MCF 10A (cell line): ENCODE measurements around the gene PGAP6. TPM values are rescaled to one million over a fixed set of nuclear protein-coding genes. Genes with fewer than 3 reads are reported as not detected.

Experiments used
- BruUV-seq: library from RNA; stranded (reverse); fragments of 400-500 nt; replicated peaks from 2 replicates; lab custom pipeline; 2021; lab: Mats Ljungman, UMichigan
- CTCF ChIA-PET: fragments of 300-600 bp; sonication (Branson Sonifier 250); formaldehyde crosslinking; extraction: SDS; loops from one replicate; lab custom pipeline; 2021; ENCODE audit warnings: antibody characterized with exemption, inconsistent platforms; lab: Yijun Ruan, JAX
- POLR2A ChIA-PET: fragments of 300-600, 350-650 bp; sonication (Branson Sonifier 250); formaldehyde crosslinking; extraction: SDS; loops from one replicate; lab custom pipeline; 2020; ENCODE audit warnings: antibody characterized with exemption, inconsistent platforms; lab: Yijun Ruan, JAX
- DNase-seq: peaks from one replicate; pipeline ENCODE4 v3.0.0-alpha.2; 2018; ENCODE audit not compliant: unreplicated experiment
- H3K27ac Mint-ChIP-seq: one replicate; pipeline ENCODE4 v1.8.0; 2022; ENCODE audit warnings: mild to moderate bottlenecking, low read depth, mixed read lengths; ENCODE audit not compliant: unreplicated experiment
- H3K27me3 Mint-ChIP-seq: one replicate; pipeline ENCODE4 v1.8.0; 2022; ENCODE audit warnings: mixed read lengths; ENCODE audit not compliant: insufficient read depth, unreplicated experiment
- H3K36me3 Mint-ChIP-seq: one replicate; pipeline ENCODE4 v1.8.0; 2022; ENCODE audit warnings: mild to moderate bottlenecking, moderate library complexity, mixed read lengths; ENCODE audit not compliant: insufficient read depth, unreplicated experiment
- H3K4me1 Mint-ChIP-seq: one replicate; pipeline ENCODE4 v1.8.0; 2022; ENCODE audit warnings: mixed read lengths; ENCODE audit not compliant: insufficient read depth, unreplicated experiment
- H3K4me3 Mint-ChIP-seq: one replicate; pipeline ENCODE4 v1.8.0; 2022; ENCODE audit warnings: mild to moderate bottlenecking, moderate library complexity, mixed read lengths; ENCODE audit not compliant: unreplicated experiment
- H3K9me3 Mint-ChIP-seq: one replicate; pipeline ENCODE4 v1.8.0; 2022; ENCODE audit warnings: mixed read lengths; ENCODE audit not compliant: unreplicated experiment
- intact Hi-C: fragments of 100-400 bp; cut with micrococcal nuclease; formaldehyde crosslinking; loops from 2 replicates; pipeline ENCODE4 v1.14.1; 2022
- total RNA-seq: library from RNA; stranded (reverse); gene quantifications from 2 replicates; pipeline ENCODE4 v1.2.3, GENCODE V29; 2022
- TF ChIP-seq, protein P1 (sequence below): fragments of 200-600 bp; IDR thresholded peaks from one replicate; pipeline ENCODE4 v1.8.0; 2022; ENCODE audit warnings: antibody characterized with exemption, mild to moderate bottlenecking; ENCODE audit not compliant: unreplicated experiment

Gene PGAP6
- total RNA-seq, 1 experiment from 2014 or later: 18.3 TPM

GRCh38 chr16:405548-406506, 24.0 kb upstream of the PGAP6 start:
- no peak for DNase-seq
- no peaks in the 10 kb centered on the region for H3K27me3 Mint-ChIP-seq
- no peak overlapping the region for H3K27ac Mint-ChIP-seq
- no peaks in the 10 kb centered on the region for H3K9me3 Mint-ChIP-seq
- CTCF ChIA-PET: interaction anchor here (0.6 to 0.7 kb wide), 2 partner anchors 18 to 361 kb away, joined by 3 to 5 read pairs; no protein-coding TSS in a partner anchor
- POLR2A ChIA-PET: interaction anchor here (0.8 to 1.1 kb wide), 2 partner anchors 18 to 23 kb away, joined by 3 read pairs; no protein-coding TSS in a partner anchor
- no peaks in the 10 kb centered on the region for H3K4me1 Mint-ChIP-seq
- no peak overlapping the region for H3K4me3 Mint-ChIP-seq
- TF ChIP-seq, protein P1, sequence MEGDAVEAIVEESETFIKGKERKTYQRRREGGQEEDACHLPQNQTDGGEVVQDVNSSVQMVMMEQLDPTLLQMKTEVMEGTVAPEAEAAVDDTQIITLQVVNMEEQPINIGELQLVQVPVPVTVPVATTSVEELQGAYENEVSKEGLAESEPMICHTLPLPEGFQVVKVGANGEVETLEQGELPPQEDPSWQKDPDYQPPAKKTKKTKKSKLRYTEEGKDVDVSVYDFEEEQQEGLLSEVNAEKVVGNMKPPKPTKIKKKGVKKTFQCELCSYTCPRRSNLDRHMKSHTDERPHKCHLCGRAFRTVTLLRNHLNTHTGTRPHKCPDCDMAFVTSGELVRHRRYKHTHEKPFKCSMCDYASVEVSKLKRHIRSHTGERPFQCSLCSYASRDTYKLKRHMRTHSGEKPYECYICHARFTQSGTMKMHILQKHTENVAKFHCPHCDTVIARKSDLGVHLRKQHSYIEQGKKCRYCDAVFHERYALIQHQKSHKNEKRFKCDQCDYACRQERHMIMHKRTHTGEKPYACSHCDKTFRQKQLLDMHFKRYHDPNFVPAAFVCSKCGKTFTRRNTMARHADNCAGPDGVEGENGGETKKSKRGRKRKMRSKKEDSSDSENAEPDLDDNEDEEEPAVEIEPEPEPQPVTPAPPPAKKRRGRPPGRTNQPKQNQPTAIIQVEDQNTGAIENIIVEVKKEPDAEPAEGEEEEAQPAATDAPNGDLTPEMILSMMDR: no peak
- intact Hi-C loops: no loop called here
- H3K36me3 Mint-ChIP-seq: peaks cover 26% of the 10 kb centered on the region
- BruUV-seq: no TSS peak

DNA sequence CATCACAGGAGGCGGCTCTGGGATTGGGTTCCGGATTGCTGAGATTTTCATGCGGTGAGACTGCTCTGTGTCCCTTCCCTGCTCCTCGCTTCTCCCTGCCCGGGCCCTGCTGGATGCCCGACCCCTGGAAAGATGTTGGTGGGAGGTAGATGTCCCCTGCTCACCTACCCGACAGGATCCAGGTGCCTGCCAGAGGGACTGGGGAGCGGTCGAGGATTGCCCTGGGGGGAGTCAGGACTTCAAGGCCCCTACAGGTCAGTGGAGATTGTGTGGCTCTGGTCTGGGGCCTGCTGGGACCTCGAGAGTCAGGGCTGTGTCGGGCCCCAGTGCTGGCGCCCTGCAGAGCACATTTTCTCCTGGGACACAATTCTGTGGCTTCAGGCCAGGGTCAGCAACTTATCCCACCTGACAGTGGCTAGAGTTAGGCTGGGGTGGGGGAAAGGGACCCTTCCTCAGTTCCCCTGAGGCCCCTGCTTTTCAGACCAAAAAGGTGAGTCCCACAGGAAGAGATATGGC, 23.3 kb upstream of the PGAP6 start:
- Mint-ChIP-seq H3K4me3 (no peak overlapping the region), H3K9me3 (no peaks in the 10 kb centered on the region), H3K27ac (no peak overlapping the region), H3K4me1 (peaks cover 7% of the 10 kb centered on the region), H3K27me3 (no peaks in the 10 kb centered on the region), H3K36me3 (peaks cover 29% of the 10 kb centered on the region)
- TF ChIP-seq, protein P1: no peak
- DNase-seq: no peak
- intact Hi-C loops: no loop called here
- ChIA-PET POLR2A (interaction anchor here (1.1 kb wide), 1 partner anchor 19 kb away, joined by 3 read pairs; no protein-coding TSS in a partner anchor), CTCF (interaction anchor here (0.7 kb wide), 1 partner anchor 360 kb away, joined by 3 read pairs; no protein-coding TSS in a partner anchor)
- no TSS peak for BruUV-seq

DNA sequence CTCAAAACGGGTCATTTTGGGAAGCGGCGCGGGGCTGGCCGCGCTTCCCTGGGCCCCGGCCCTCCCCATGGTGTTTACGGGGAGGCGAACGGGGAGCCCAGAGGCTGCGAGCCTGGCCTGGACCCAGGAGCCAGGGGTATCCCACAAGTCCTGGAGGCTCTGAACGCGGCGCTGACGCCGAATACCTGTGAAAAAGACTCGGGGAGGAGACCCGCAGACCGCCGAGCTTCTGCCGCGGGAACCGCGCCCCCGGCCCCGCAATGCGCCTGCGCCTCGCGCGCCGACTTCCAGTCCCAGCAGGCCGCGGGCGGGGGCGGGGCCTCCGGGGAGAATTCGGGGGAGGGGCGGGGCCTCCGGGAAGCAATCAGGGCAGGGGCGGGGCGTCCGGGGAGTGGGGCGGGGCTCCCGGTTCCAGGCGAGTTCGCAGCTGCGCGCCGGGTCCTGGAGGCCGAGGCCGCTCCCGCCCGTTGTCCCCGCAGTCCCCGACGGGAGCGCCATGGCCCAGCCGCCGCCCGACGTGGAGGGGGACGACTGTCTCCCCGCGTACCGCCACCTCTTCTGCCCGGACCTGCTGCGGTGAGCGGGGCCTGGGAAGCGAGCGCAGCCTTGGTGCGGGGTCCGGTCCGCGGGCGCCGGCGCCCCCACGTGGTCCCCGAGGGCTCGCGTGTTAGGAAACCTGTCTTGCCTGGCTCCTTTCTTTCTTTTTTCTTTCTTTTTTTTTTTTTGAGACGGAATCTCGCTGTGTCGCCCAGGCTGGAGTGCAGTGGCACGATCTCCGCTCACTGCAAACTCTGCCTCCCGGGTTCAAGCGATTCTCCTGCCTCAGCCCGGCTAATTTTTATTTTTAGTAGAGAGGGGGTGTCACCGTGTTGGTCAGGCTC, 19.9 kb upstream of the PGAP6 start, which contains the start of gene DECR2:
TSS of gene DECR2 (plus strand) at position 418 of the 881 bp plus-strand sequence. CDS start at position 497, 79 bp downstream.
- peaks cover 17% of the 10 kb centered on the region for H3K36me3 Mint-ChIP-seq
- intact Hi-C loops: loop anchor here (2.0 kb wide), 1 partner anchor 23 kb away; the partner anchor contains the start of gene RAB11FIP3
- CTCF ChIA-PET: interaction anchor here (0.7 to 1.5 kb wide), 2 partner anchors 16 to 94 kb away, joined by 3 to 5 read pairs; no protein-coding TSS in a partner anchor

More for the DNA sequence above, 19.9 kb upstream of the PGAP6 start, which contains the start of gene DECR2:
- H3K4me1 Mint-ChIP-seq: peaks cover 7% of the 10 kb centered on the region
- H3K27ac Mint-ChIP-seq: peak within 1 kb of the TSS; percentile 63
- no TSS peak for BruUV-seq
- H3K4me3 Mint-ChIP-seq: peak within 1 kb of the TSS; percentile 80
- H3K9me3 Mint-ChIP-seq: no peaks in the 10 kb centered on the region
- peak; percentile 89 for DNase-seq
- TF ChIP-seq, protein P1: peak; percentile 55
- POLR2A ChIA-PET: interaction anchor here (0.6 to 3.4 kb wide), 14 partner anchors 9 to 125 kb away, joined by 3 to 35 read pairs (median 3); partner anchors contain the start of genes CAPN15, PGAP6 and RAB11FIP3
- H3K27me3 Mint-ChIP-seq: no peaks in the 10 kb centered on the region
